Embryonic facial prominence (tissue), 1 donor: ENCODE data around the gene TSPYL6.
"Not testable (repeated sequence)": the region's sequence is repeated elsewhere in the genome, so short reads cannot be mapped to it uniquely, and the experiment has no call there.

ENCODE experiments used
- DNase-seq: peaks from one replicate; pipeline ENCODE4 v3.0.0-alpha.2; 2016; ENCODE audit errors: extremely low spot score

Gene TSPYL6

DNA sequence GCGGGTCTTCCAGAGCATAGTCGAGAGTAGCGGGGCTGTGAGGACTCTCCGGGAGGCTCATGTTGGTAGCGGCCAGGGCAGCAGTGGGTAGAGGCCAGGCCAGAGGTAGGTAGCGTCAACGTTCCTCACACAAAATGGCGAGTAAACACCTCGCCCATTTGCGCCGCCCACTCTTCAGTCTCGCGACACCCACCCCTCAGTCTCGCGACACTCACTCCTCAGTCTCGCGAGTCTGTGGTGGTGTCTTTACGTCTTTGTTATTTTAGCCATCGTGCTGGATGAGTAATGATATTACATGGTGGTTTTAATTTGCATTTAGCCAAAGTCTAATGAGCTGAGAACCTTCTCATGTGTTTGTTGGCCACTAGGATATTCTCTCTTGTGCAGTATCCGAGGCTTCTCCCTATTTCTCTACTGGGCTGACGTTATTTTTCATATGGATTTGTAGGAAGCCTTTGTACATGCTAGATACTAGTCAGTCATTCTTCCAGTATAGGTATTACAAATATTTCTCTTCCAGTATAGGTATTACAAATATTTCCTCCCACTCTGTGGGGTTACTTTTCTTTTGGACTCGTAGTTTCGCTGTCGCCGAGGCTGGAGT, at the start of gene TSPYL6:
TSPYL6 (minus strand) TSS at position 139 of the 604 bp plus-strand sequence; CDS start at position 61, 78 bp downstream.
- DNase-seq = no peak

- no peak for DNase-seq
Observed at GRCh38 chr2:54303631-54304030, 47.6 kb upstream of the TSPYL6 start.

- no peak for DNase-seq
Observed at GRCh38 chr2:54298514-54298913, 42.5 kb upstream of the TSPYL6 start.

DNA sequence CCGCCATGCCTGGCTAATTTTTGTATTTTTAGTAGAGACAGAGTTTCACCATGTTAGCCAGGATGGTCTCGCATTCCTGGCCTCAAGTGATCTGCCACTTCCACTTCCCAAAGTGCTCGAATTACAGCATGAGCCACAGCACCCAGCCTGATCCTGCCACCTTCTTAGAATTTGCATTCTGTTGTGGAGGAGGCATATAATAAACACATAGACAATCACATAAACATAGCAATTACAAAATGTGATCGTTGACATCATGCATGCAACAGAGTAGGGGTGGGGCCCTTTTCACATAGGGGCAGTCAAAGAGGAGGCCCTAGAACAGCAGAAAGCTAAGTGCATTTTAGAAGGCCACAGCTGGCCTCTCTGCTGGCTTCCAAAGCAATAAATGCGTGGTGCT, 39.9 kb upstream of the TSPYL6 start:
- DNase-seq = no peak

DNA sequence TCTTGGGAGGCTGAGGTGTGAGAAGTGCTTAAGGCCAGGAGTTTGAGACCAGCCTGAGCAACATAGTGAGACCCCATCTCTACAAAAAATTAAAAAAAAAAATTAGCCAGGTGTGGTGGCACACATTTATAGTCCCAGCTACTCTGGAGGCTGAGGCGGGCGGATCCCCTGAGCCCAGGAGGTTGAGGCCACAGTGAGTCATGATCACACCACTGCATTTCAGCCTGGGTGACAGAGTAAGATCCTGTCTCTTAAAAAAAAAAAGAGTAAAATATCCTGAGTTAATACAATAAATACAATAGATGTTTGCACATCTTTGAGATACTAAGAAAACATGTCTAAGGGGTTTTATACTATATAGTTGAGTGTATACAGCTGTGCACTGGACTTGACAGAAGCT, 38.6 kb upstream of the TSPYL6 start:
- DNase-seq = not testable (repeated sequence)

DNA sequence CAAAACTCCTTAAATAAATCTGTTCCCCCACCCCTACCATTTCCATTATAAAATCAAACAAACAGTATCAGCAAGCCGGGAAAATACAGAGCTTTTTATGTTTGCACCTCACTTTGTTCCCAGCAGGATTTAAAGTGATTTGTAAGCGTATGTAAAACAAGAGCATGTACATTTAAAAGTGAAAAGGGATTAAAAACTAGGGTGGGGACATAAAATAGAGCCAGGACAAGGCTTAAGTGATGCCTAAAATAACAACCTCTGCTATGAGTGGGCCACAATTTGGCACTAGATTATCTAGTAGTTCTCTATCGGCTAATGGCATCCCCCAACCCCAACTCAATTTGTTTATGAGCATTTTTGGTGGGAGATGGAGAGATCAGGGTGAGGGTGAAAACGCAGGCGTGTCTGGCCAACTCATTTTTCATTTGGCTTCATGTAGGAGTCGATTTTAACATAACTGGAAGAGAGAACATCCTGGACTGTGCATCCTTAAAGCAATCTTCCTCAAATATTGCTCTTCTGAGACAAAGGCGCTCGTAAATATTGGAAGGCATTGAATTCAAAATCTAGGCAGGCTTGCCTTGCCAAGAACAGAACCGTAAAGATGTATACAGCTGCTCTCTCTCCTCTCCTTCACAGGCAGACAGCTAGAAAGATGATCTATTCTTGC, 34.5 kb upstream of the TSPYL6 start:
- DNase-seq = no peak

GRCh38 chr2:54289917-54290316, 33.9 kb upstream of the TSPYL6 start:
- no peak for DNase-seq

DNA sequence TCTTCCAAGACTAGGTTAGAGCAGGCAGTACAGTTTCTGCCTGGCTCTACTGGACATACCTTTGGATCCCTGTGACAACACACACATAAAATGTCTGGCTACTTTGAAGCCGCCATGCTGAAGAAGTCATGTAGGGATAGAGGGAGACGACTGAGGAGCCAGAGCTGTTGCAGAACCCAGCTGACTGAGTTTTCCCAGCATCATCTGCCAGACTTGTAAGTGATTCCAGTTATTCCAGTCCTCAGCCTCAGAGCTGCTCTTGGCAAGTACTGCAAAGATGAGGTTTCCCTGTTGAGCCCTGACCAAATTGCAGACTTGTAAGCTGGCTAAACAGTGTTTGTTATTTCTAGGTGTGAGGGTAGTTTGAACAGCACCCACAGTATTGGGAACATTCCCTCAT, 31.5 kb upstream of the TSPYL6 start:
- no peak for DNase-seq

DNA sequence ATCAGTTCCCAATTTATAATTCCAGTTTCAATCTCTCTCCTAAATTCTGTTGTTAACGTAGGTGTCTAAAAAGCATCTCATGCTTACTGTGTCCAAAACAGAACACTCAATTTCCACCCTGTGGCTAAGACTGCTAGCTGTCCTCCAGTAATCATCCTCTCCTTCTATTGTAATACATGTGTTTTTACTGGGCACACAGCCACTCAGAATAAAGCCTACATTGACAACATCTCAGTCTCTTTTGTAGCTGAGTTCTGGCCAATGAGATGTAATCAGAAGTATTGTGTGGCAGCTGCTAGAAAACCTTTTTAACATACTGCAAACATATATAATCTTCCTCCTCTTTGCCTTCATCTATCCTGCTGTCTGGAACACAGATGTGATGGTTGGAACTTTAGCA, 29.4 kb upstream of the TSPYL6 start:
- no peak for DNase-seq

GRCh38 chr2:54284826-54285225, 28.8 kb upstream of the TSPYL6 start:
- DNase-seq = no peak

- DNase-seq = no peak
Observed at GRCh38 chr2:54279385-54279784, 23.4 kb upstream of the TSPYL6 start.

GRCh38 chr2:54275541-54275940, 19.5 kb upstream of the TSPYL6 start:
- DNase-seq = no peak

DNA sequence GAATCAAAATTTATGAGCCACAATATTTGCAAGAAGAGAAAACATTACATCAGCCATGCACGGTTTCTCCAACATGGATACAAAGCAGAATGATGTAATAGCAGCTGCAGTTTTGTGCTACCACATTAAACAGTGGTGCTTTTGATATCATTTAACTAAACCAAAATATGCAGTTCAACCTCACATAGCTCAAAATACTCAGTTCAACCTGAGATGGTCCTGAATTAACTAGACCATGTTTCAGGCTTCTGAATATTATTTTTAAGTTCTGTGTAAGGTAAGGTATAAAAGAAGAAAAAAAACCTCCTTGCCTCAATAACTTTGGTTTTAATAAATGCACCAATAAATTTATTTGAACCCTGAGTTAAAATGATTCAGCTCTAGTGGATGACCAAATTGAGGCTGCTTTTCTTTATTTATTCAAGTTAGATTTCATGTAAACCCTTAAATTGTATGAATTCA, 18.8 kb upstream of the TSPYL6 start:
- no peak for DNase-seq

GRCh38 chr2:54271843-54272627, 16.0 kb upstream of the TSPYL6 start:
- DNase-seq = no peak

DNA sequence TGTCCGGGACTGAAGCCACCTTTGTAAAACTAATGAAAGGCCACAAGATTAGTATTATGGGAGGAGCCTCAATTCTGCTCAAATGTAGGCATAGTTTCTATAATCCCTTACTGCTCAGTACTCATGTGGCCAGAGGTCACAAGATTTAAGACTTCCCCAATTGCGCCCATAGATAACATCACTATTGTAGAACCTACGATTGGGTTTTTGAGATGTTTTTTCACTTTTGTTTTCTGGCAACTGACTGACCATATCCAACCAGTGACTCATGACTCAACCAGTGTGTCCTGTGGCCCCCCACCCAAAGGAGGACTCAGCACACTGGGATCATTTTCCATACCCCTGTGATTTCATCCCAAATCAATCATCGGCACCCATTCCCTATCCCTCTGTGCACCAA, 15.2 kb upstream of the TSPYL6 start:
- no peak for DNase-seq

GRCh38 chr2:54267577-54267976, 11.5 kb upstream of the TSPYL6 start:
- no peak for DNase-seq

- not testable (repeated sequence) for DNase-seq
Observed at GRCh38 chr2:54265081-54265480, 9.1 kb upstream of the TSPYL6 start.

DNA sequence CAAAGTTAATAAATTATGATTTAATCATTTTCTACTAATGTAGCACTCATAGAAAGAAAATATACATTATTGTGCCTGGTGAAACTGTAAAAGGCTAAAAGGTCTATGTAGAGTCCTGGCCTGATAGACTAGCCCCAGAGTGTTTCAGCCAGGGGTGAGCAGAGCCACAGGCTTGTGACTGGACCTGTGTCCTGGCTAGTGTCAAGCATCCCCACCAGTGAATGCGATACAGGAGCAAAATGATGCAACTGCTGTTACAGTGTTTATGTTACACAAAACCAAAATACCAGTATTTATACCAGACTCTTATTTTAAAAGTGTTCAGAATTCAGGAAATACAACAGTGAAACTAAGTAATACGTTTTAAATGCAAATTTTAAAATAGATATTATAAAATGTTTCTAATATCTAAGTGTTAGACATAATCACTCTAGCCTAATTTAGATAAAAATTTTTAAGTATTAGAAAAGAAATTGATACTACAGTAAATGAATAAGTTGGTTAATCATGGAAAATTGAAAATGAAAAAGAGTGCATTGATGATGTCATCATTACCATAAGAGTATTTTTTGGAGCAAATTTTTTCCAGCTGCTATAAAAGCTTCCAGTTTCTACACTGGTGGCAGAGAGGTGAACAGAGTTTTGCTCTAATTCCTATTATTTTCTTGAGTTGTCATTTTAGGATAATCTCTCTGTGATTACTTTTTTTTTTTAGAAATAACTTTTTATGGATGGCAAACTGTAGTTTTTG, 6.2 kb upstream of the TSPYL6 start:
- DNase-seq = no peak

GRCh38 chr2:54261537-54261936, 5.5 kb upstream of the TSPYL6 start:
- no peak for DNase-seq

GRCh38 chr2:54260241-54260595, 4.2 kb upstream of the TSPYL6 start:
- no peak for DNase-seq

DNA sequence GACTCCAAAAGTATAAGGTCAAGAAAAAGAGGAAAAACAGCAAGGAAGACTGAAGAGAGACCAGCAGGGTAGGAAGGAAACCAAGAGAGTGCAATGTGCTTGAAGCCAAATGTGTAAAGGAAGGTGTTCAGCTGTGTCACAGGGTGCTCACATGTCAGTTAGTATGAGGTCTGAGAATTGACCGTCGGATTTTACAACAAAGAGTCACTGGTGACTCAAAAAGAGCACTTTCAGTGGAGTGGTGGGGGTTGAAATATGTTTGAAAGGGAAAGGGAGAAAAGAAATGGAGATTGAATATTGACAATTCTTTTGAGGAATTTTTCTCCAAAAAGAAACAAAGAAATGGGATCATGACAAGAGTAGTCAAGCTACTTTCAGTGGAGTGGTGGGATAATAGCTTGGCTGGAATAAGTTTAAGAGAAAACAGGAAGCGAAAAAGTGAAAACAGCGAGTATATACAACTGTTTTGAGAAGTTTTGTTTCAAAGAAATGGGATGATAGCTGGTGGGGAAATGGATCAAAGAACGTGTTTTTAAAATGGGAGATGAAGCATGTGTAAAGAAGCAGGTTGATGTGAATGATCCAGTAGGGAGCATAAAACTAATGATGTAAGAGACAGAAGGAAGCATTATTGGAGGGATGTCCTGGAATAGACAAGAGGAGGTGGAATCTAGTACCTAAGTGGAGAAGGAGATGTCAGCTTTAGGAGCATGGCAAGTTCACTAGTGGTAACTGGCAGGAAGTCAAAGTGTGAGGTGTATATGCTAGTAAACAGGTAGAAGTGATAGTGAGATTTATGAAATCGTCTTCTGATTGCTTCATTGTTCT, 3.6 kb upstream of the TSPYL6 start:
- DNase-seq = no peak
